HL-60 (cell line): ENCODE results near the gene SMARCA4.

ENCODE experiments used
- DNase-seq, 2 experiments: peaks; one replicate each; pipeline ENCODE4 v3.0.0-alpha.2; 2010 to 2020; ENCODE audit warnings: low read depth in 1 of 2, low spot score in 1 of 2
- H3K27ac ChIP-seq: fragments of 250-450 bp; sonication (Bioruptor Pico); replicated peaks from 2 replicates; pipeline ENCODE4 v1.5.1; 2020; ENCODE audit warnings: mild to moderate bottlenecking, moderate library complexity
- H3K27me3 ChIP-seq: fragments of 250-450 bp; sonication (Bioruptor Pico); 2 replicates; pipeline ENCODE4 v1.5.1; 2021; ENCODE audit warnings: mild to moderate bottlenecking, moderate library complexity; ENCODE audit not compliant: insufficient read depth, poor library complexity, severe bottlenecking
- H3K4me3 ChIP-seq: replicated peaks from 2 replicates; pipeline ENCODE4 v1.5.1; 2011; ENCODE audit warnings: mild to moderate bottlenecking, control low read depth, low read length; ENCODE audit not compliant: insufficient read depth
- GABPA ChIP-seq: IDR thresholded peaks from 2 replicates; pipeline ENCODE4 v1.6.1; 2012; ENCODE audit warnings: low read depth
- POLR2AphosphoS5 ChIP-seq: IDR thresholded peaks from 2 replicates; pipeline ENCODE4 v1.6.1; 2012; ENCODE audit warnings: low read depth
- SPI1 ChIP-seq: IDR thresholded peaks from 2 replicates; pipeline ENCODE4 v1.6.1; 2012; ENCODE audit warnings: low read depth, mild to moderate bottlenecking, borderline replicate concordance
- TF ChIP-seq, protein P1 (sequence below): IDR thresholded peaks from 2 replicates; pipeline ENCODE4 v1.6.1; 2012; ENCODE audit warnings: low read depth; ENCODE audit not compliant: insufficient replicate concordance
- TF ChIP-seq, protein P2 (sequence below): IDR thresholded peaks from one replicate; pipeline ENCODE4 v1.5.1; 2011; ENCODE audit warnings: low read length, control low read depth, inconsistent platforms; ENCODE audit not compliant: insufficient read depth

SMARCA4 gene

GRCh38 chr19:11034449-11035213, 73.8 kb downstream of the SMARCA4 start:
- Histone ChIP-seq H3K27ac (no peak overlapping the region), H3K4me3 (no peak overlapping the region), H3K27me3 (no peaks in the 10 kb centered on the region)
- TF ChIP-seq SPI1 (no peak), GABPA (no peak), POLR2AphosphoS5 (no peak)
- TF ChIP-seq, protein P1, sequence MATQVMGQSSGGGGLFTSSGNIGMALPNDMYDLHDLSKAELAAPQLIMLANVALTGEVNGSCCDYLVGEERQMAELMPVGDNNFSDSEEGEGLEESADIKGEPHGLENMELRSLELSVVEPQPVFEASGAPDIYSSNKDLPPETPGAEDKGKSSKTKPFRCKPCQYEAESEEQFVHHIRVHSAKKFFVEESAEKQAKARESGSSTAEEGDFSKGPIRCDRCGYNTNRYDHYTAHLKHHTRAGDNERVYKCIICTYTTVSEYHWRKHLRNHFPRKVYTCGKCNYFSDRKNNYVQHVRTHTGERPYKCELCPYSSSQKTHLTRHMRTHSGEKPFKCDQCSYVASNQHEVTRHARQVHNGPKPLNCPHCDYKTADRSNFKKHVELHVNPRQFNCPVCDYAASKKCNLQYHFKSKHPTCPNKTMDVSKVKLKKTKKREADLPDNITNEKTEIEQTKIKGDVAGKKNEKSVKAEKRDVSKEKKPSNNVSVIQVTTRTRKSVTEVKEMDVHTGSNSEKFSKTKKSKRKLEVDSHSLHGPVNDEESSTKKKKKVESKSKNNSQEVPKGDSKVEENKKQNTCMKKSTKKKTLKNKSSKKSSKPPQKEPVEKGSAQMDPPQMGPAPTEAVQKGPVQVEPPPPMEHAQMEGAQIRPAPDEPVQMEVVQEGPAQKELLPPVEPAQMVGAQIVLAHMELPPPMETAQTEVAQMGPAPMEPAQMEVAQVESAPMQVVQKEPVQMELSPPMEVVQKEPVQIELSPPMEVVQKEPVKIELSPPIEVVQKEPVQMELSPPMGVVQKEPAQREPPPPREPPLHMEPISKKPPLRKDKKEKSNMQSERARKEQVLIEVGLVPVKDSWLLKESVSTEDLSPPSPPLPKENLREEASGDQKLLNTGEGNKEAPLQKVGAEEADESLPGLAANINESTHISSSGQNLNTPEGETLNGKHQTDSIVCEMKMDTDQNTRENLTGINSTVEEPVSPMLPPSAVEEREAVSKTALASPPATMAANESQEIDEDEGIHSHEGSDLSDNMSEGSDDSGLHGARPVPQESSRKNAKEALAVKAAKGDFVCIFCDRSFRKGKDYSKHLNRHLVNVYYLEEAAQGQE = no peak
- TF ChIP-seq, protein P2, sequence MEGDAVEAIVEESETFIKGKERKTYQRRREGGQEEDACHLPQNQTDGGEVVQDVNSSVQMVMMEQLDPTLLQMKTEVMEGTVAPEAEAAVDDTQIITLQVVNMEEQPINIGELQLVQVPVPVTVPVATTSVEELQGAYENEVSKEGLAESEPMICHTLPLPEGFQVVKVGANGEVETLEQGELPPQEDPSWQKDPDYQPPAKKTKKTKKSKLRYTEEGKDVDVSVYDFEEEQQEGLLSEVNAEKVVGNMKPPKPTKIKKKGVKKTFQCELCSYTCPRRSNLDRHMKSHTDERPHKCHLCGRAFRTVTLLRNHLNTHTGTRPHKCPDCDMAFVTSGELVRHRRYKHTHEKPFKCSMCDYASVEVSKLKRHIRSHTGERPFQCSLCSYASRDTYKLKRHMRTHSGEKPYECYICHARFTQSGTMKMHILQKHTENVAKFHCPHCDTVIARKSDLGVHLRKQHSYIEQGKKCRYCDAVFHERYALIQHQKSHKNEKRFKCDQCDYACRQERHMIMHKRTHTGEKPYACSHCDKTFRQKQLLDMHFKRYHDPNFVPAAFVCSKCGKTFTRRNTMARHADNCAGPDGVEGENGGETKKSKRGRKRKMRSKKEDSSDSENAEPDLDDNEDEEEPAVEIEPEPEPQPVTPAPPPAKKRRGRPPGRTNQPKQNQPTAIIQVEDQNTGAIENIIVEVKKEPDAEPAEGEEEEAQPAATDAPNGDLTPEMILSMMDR = no peak
- no peak for DNase-seq

- Histone ChIP-seq H3K4me3 (no peak overlapping the region), H3K27me3 (no peaks in the 10 kb centered on the region), H3K27ac (no peak overlapping the region)
- peak; percentile 10; the same call in 1 of the 2 replicates for TF ChIP-seq SPI1
- TF ChIP-seq GABPA = no peak
- TF ChIP-seq, protein P1 = no peak
- TF ChIP-seq, protein P2 = peak; percentile 87
- TF ChIP-seq POLR2AphosphoS5 = no peak
- DNase-seq = peak; percentile 76 to 92
Measured at GRCh38 chr19:11035441-11036377, 74.9 kb downstream of the SMARCA4 start.

- no peak for DNase-seq
- Histone ChIP-seq H3K27ac (no peak overlapping the region), H3K4me3 (no peak overlapping the region), H3K27me3 (no peaks in the 10 kb centered on the region)
- no peak for TF ChIP-seq POLR2AphosphoS5
- TF ChIP-seq, protein P1 = no peak
- TF ChIP-seq GABPA = no peak
- TF ChIP-seq SPI1 = no peak
- TF ChIP-seq, protein P2 = no peak
Measured at GRCh38 chr19:11038511-11038910, 77.7 kb downstream of the SMARCA4 start.
